Placental epithelial cell (primary cell): ENCODE results near the gene SLC35B2. TPM values are rescaled to one million over a fixed set of nuclear protein-coding genes. Genes with fewer than 3 reads are reported as not detected.

Experiments
- small RNA-seq: library from RNA; depleted of rRNA; stranded (forward); fragments of <200 nt; gene quantifications from one replicate; pipeline ENCODE3, GENCODE V24; 2012
- total RNA-seq: library from RNA; depleted of rRNA; stranded (reverse); fragments of >200 nt; gene quantifications from 2 replicates; pipeline ENCODE4 v1.2.3, GENCODE V29; 2012

SLC35B2 gene
- total RNA-seq = 57.7 and 93.8 TPM in 2 replicates

DNA sequence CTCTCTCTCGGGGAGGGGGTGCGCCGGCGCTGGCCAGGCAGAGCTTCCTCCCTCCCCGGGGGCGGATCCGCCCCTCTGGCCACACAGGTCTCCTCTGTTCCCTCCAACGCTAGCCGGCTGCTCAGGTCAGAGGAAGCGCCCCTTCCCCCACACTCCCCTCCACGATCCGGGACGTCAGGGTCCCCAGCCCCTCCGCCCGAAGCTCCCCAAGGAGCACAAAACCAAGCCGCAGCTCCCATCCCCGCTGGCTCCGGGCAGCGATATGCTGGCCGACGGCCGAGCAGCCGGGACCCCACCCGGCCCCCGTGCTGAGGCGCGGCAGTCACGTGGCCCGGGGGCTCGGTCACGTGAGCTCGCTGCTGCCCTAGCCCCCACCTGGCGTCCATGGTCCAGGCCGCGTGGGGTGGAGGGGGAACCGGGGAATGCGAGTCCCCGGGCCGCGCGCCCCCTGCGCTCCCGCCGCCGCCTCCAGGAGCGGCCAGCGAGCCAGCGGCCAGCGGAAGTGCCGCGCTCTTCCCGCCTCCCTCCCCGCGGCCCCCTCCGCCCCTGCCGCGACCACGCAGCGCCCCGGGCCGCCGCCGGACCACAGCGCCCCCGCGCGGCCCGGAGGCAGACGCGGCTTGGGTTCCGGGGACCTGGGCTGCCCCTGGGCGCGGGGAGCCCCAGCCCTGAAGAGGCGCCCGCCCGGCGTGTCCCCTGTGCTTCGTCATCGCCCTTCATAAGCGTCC, at the start of gene SLC35B2:
Gene SLC35B2, minus strand, starts transcription at position 504 of the 728 bp plus-strand sequence. Its CDS starts 118 bp downstream, at position 386.

GRCh38 chr6:44269921-44270525, 12.7 kb upstream of the SLC35B2 start, which contains the start of gene TMEM151B:
Gene TMEM151B, plus strand, starts transcription at chr6:44270450. Its CDS starts 293 bp downstream, at chr6:44270743.

GRCh38 chr6:44265007-44265721, 7.8 kb upstream of the SLC35B2 start, which contains the start of gene NFKBIE:
Gene NFKBIE, minus strand, starts transcription at chr6:44265551. Its CDS starts 205 bp downstream, at chr6:44265346.

DNA sequence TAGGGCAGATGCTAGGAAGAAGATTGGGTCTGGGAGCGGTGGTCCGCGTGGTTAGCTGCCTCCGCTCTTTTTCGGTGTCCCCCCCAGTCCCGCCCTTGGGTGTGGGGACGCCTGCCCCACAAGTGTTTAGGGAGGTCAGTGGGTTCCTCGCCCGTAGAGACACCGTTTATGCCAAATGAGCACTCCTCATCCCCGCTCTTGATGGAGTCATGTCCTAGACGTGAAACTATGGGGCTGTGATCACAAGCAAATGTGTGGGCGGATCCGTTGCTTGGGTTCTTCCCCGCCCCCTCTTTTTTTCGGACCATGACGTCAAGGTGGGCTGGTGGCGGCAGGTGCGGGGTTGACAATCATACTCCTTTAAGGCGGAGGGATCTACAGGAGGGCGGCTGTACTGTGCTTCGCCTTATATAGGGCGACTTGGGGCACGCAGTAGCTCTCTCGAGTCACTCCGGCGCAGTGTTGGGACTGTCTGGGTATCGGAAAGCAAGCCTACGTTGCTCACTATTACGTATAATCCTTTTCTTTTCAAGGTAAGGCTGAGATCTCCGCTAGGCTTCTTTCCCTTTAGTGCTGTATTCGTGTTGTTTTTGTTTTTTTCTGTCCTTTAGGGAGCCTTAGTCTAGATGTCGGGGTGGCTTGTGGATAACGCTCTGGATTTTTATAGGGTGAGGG, 10.5 kb downstream of the SLC35B2 start, which contains the start of gene HSP90AB1:
Gene HSP90AB1, plus strand, starts transcription at position 439 of the 675 bp plus-strand sequence. CDS start 1,529 bp downstream, outside the sequence.

GRCh38 chr6:44223319-44224028, 33.9 kb downstream of the SLC35B2 start, which contains the start of gene SLC29A1:
Gene SLC29A1, plus strand, starts transcription at chr6:44223595. Its CDS starts 3,719 bp downstream, at chr6:44227314.

DNA sequence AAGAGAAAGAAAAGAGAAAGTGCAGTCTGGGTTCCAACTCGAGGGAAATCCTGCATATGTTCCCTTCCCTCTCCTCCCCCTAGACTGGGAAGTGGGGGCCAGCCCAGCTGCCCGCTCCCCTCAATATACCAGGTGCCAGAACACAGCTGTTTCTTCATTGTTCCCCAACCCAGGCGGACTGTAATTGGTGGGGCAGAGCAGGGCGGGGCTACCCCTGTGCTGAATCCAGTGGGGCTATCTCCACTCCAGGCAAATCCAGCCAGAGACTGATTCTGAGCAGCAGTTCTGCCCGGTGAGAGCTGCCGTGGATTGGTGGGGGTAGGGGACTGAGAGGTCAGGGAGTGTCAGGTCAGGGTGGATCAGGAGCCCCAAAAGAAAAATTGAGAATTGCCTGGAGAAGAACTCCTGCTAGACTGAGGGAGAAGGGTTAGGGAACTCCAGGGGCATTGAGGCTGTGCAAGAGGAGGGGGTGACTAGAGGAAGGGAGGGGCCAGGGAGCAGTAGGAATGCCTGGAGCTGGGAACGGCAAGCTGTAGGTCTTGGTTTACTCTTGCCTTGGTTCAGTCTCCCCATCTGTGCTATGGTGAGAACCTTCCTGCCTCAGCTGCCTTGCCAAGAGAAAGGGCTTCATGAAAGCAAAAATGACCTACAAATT, 40.5 kb downstream of the SLC35B2 start, which contains the start of gene MYMX:
Gene MYMX, plus strand, starts transcription at position 250 of the 655 bp plus-strand sequence. CDS start 546 bp downstream, outside the sequence.

Small RNA genes lying within 50 kb of the gene (small RNA-seq; reads per million reads assigned to genes)
- not detected for gene RN7SL811P

Other genes starting within 250 kb of the SLC35B2 start
- 29.4 and 38.5 TPM in 2 replicates for gene MRPL14, start 130.1 kb downstream of the SLC35B2 start, total RNA-seq
- gene TMEM63B, start 130.0 kb downstream of the SLC35B2 start, total RNA-seq = 19.6 and 39.6 TPM in 2 replicates
- not detected in 2 replicates for gene CAPN11, start 98.7 kb downstream of the SLC35B2 start, total RNA-seq
- gene MYMX, start 40.6 kb downstream of the SLC35B2 start, total RNA-seq = not detected in 2 replicates
- gene SLC29A1, start 33.9 kb downstream of the SLC35B2 start, total RNA-seq = 0.39 and 3.9 TPM in 2 replicates
- gene HSP90AB1, start 10.4 kb downstream of the SLC35B2 start, total RNA-seq = 580 and 898 TPM in 2 replicates
- gene NFKBIE, start 8.0 kb upstream of the SLC35B2 start, total RNA-seq = 4.8 and 5.9 TPM in 2 replicates
- gene TMEM151B, start 12.9 kb upstream of the SLC35B2 start, total RNA-seq = under 0.01 TPM in 1 of 2 replicates, not detected in the other
- 11.8 and 15.3 TPM in 2 replicates for gene AARS2, start 55.8 kb upstream of the SLC35B2 start, total RNA-seq
- gene SPATS1, start 85.1 kb upstream of the SLC35B2 start, total RNA-seq = not detected in 2 replicates
- 21.6 and 24.8 TPM in 2 replicates for gene CDC5L, start 130.2 kb upstream of the SLC35B2 start, total RNA-seq